ENCODE results near the gene MYMX.

DNA sequence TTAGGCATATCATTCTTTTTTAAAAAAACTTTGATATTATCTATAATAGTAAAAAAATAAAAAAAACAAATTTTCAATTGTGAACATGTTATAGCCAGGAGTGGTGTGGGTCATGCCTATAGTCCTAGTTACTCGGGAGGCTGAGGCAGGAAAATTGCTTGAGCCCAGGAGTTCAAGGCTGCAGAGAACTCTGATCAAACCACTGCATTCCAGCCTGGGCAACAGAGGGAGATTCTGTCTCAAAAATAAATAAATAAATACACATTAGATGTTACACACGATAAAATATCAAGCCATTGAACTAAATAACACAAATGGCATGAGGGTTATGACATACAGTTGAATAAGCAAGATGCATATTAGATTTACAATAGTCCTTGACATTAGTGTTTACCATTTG is 27.9 kb upstream of the MYMX start:
- TF ChIP-seq TP53 (CRISPR knock-in tag; IDR thresholded peaks at IDR 0.05): no peak
- TF ChIP-seq POLR2A (IDR thresholded peaks at IDR 0.05; ENCODE audit: low read length): no peak
- TF ChIP-seq, protein P1, sequence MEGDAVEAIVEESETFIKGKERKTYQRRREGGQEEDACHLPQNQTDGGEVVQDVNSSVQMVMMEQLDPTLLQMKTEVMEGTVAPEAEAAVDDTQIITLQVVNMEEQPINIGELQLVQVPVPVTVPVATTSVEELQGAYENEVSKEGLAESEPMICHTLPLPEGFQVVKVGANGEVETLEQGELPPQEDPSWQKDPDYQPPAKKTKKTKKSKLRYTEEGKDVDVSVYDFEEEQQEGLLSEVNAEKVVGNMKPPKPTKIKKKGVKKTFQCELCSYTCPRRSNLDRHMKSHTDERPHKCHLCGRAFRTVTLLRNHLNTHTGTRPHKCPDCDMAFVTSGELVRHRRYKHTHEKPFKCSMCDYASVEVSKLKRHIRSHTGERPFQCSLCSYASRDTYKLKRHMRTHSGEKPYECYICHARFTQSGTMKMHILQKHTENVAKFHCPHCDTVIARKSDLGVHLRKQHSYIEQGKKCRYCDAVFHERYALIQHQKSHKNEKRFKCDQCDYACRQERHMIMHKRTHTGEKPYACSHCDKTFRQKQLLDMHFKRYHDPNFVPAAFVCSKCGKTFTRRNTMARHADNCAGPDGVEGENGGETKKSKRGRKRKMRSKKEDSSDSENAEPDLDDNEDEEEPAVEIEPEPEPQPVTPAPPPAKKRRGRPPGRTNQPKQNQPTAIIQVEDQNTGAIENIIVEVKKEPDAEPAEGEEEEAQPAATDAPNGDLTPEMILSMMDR (IDR thresholded peaks at IDR 0.05): no peak
- TF ChIP-seq SMC3 (IDR thresholded peaks at IDR 0.05): no peak
- no peak for TF ChIP-seq EHF (CRISPR knock-in tag; IDR thresholded peaks at IDR 0.05)

Measured in A549 (cell line).